Heart right ventricle (tissue), 16 donors: ENCODE measurements around the gene NECTIN1. TPM values are rescaled to one million over a fixed set of nuclear protein-coding genes. Genes with fewer than 3 reads are reported as not detected.

Experiments
- ATAC-seq, 8 donors: fragments of 200-7000 bp; cut with Tn5 transposase; one replicate each; pipeline ENCODE4 v1.9.1; 2020; ENCODE audit warnings: mild to moderate bottlenecking in 8 of 8, moderate library complexity in 8 of 8, moderate number of reproducible peaks in 1 of 8
- DNase-seq, 2 donors: peaks; one replicate each; pipeline ENCODE4 v3.0.0-alpha.2; 2020
- H3K27ac ChIP-seq, 10 donors: fragments of 200-600 bp; sonication (generic) in 2 of 10; one replicate each; pipeline versions ENCODE4 v1.5.0 to v1.8.0; 2020 to 2022; ENCODE audit warnings: mild to moderate bottlenecking in 3 of 10
- H3K27me3 ChIP-seq, 7 donors: fragments of 200-600 bp; one replicate each; pipeline ENCODE4 v1.8.0; 2021 to 2022; ENCODE audit warnings: mild to moderate bottlenecking in 2 of 7
- H3K36me3 ChIP-seq, 9 donors: fragments of 200-600 bp; sonication (generic) in 1 of 9; one replicate each; pipeline versions ENCODE4 v1.5.0 to v1.8.0; 2020 to 2022; ENCODE audit warnings: mild to moderate bottlenecking in 2 of 9
- H3K4me1 ChIP-seq, 9 donors: fragments of 200-600 bp; sonication (generic) in 1 of 9; one replicate each; pipeline versions ENCODE4 v1.5.0 to v1.8.0; 2020 to 2022; ENCODE audit warnings: mild to moderate bottlenecking in 4 of 9
- H3K4me3 ChIP-seq, 10 donors: fragments of 200-600 bp; sonication (generic) in 2 of 10; one replicate each; pipeline versions ENCODE4 v1.5.0 to v1.8.0; 2020 to 2022; ENCODE audit warnings: mild to moderate bottlenecking in 7 of 10, moderate library complexity in 2 of 10
- H3K9me3 ChIP-seq, 11 donors: fragments of 200-600 bp in 10 of 11; sonication (generic) in 2 of 11; one replicate each; pipeline versions ENCODE4 v1.5.0 to v1.8.0; 2013 to 2022; ENCODE audit warnings: mild to moderate bottlenecking in 2 of 11, control low read depth in 1 of 11, moderate library complexity in 1 of 11
- WGBS, 2 donors: extraction: QIAGEN DNeasy Blood & Tissue Kit; methylation state at CpG; one replicate each; pipeline ENCODE4 v1.1.7; 2013; ENCODE audit warnings: inconsistent platforms in 1 of 2; 5-methylcytosine and 5-hydroxymethylcytosine counted together
- intact Hi-C, 10 donors: fragments of 100-400 bp; cut with DNase I; formaldehyde crosslinking; loops; one replicate each; pipeline versions ENCODE4 v1.11.1 to v1.14.2; 2022
- polyA plus RNA-seq, 2 donors: library from polyadenylated mRNA; stranded (reverse); fragments of 200-250 nt; gene quantifications; one replicate each; pipeline ENCODE4 v1.2.3, GENCODE V29; 2013
- total RNA-seq, 10 donors: library from RNA; stranded (reverse); fragmentation: NEBNext Ultra II Directional in 3 of 10; extraction: Animal tissue kit (Norgen Biotek cat#: 25700) in 3 of 10; gene quantifications; one replicate each; pipeline versions ENCODE4 v1.2.1 to v1.2.4, GENCODE V29; 2021 to 2023
- TF ChIP-seq, protein P1 (sequence below), 9 donors: fragments of 200-600 bp; sonication (generic) in 2 of 9; IDR thresholded peaks; one replicate each; pipeline versions ENCODE4 v1.5.0 to v1.8.0; 2021 to 2022; ENCODE audit warnings: antibody characterized with exemption in 9 of 9, mild to moderate bottlenecking in 5 of 9, moderate library complexity in 1 of 9
- donor health status: Arrhythmogenic right ventricular cardiomyopathy.
- donor health status: ischemic (EF 13 %, LVEDD 7.1; RV severe dilation, severe dysfunction).
- donor health status: healthy with polysubstance abuse.
- donor health status: DM: no; HTN: yes; CAD: no.
- donor health status: DM: no; HTN: no; CAD: no.
- donor health status: ischemic (EF 25% LVEDD 6.9; RV normal size, moderate dysfunction).
- donor health status: ischemic (EF 25% LVEDD 5.7; RV mildly dilated, moderate dysfunction).
- donor health status: healthy.
- donor health status: DM: yes; HTN: yes; CAD: no.
- donor health status: Ischemic cardiomyopathy.
- donor health status: ischemic (EF 35%, LVEDD 5.7; RV mildly dilated, moderate dysfunction).
- donor health status: nonischemic (EF 11% LVEDD 7.7; RV severe dilation, severe dysfunction).
- donor health status: DM: yes; HTN: yes; CAD: no.
- donor health status: PGD.
- donor health status: ischemic (EF 29% LVEDD 5.4; RV normal size, mild dysfunction).
- donor health status: nonischemic (EF 23%, LVEDD 6.1; RV moderate dilation, normal function).

NECTIN1 gene
- total and polyA plus RNA-seq, 12 donors, result 4.0 to 22.8 (median 10.4) TPM

DNA sequence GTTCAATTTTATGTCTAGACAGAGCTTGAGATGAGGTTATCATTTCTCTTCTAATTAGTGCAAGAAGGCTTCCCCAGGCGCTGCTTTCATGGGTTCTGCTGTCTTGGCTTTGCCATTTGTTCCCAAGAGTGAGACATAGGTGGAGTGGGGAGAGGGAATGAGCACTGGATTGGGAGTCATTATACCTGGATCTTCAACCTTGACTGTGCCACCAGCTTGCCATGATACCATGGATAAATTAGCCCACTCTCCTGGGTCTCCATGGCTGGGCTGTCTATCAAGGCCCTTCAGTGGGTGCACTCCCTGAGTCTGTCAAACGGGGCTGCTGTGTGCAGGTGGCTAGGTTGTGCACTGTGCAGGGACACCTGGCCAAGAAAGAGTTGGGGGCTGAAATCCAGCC lies 15.6 kb upstream of the NECTIN1 start:
- ATAC-seq (no peak), DNase-seq (no peak)
- intact Hi-C loops, result loop anchor here in 1 of 10 donors (10.0 kb wide), 1 partner anchor 260 kb away; no protein-coding TSS in a partner anchor
- no peaks in the 10 kb centered on the region for H3K36me3 ChIP-seq
- 87 to 94% methylated on average over 2 of the region's 2 CpGs for WGBS, 2 donors
- TF ChIP-seq, protein P1, sequence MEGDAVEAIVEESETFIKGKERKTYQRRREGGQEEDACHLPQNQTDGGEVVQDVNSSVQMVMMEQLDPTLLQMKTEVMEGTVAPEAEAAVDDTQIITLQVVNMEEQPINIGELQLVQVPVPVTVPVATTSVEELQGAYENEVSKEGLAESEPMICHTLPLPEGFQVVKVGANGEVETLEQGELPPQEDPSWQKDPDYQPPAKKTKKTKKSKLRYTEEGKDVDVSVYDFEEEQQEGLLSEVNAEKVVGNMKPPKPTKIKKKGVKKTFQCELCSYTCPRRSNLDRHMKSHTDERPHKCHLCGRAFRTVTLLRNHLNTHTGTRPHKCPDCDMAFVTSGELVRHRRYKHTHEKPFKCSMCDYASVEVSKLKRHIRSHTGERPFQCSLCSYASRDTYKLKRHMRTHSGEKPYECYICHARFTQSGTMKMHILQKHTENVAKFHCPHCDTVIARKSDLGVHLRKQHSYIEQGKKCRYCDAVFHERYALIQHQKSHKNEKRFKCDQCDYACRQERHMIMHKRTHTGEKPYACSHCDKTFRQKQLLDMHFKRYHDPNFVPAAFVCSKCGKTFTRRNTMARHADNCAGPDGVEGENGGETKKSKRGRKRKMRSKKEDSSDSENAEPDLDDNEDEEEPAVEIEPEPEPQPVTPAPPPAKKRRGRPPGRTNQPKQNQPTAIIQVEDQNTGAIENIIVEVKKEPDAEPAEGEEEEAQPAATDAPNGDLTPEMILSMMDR (IDR thresholded peaks at IDR 0.05), result no peak
- H3K4me1 ChIP-seq, result peaks cover 0 to 15% (median 7%) of the 10 kb centered on the region in 9 donors
- no peak overlapping the region for H3K27ac ChIP-seq
- H3K4me3 ChIP-seq, result no peak overlapping the region
- peaks cover 0 to 42% (median 29%) of the 10 kb centered on the region in 7 donors for H3K27me3 ChIP-seq
- no peaks in the 10 kb centered on the region for H3K9me3 ChIP-seq

DNA sequence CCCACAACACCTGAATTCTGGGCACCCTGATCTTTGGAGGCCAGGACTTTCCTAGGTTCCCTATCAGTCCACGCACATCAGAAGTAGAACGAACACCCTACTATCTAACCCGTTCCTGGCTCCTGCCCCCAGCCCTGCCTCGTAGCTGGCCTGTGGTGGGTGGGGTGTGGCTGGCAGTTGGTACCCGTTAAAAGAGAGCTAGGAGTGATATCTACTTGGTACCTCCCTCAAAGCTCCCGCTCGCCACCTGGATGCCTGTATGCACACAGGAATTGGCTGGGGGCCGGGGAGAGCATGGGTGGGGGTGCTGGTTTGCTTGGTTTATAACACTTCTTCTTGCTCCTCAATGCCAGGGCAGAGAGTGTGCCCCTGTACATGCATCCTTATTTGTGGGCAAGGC lies 14.0 kb upstream of the NECTIN1 start:
- no peaks in the 10 kb centered on the region for H3K36me3 ChIP-seq
- H3K4me3 ChIP-seq, result peak overlapping the region in 1 of 10 donors; percentile 37
- intact Hi-C loops, result loop anchor here in 1 of 10 donors (10.0 kb wide), 1 partner anchor 258 kb away; no protein-coding TSS in a partner anchor
- no peak overlapping the region for H3K27ac ChIP-seq
- H3K27me3 ChIP-seq, result peaks cover 0 to 47% (median 32%) of the 10 kb centered on the region in 7 donors
- 63 to 71% methylated on average over 8 of the region's 8 CpGs for WGBS, 2 donors
- peaks cover 0 to 15% (median 7%) of the 10 kb centered on the region in 9 donors for H3K4me1 ChIP-seq
- DNase-seq (no peak), ATAC-seq (no peak)
- H3K9me3 ChIP-seq, result no peaks in the 10 kb centered on the region
- TF ChIP-seq, protein P1 (IDR thresholded peaks at IDR 0.05), result no peak

DNA sequence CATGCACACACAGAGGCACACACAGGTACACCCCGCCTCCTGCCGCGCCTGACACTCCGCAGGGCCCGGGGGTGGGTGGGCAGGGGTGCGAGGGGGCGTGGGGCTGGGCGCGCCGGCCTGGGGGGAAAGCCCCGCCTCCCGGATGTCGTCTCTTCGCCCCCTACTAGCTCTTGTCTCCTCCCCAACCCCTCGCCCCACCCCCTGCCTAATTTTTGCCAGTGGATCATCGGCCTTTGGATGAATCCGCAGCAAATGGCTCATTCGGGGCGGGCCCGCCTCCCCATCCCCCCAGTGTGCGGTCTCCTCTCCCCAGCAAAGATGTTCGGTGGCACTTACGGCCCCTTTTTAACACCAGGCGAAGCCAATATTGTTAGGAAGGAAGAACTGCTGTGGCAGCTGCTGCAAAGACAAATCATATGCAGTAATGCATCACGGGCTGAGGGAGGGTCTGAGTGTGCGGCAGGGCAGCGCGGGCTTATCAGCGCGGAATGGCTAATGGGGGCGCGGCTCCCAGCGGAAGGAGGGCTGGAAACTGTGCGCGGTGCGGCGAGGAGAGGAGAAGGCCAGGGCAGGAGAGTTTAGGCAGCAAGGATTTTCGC lies 13.4 kb upstream of the NECTIN1 start:
- DNase-seq, result no peak
- H3K4me3 ChIP-seq, result peak overlapping the region in 7 of 10 donors; percentile 3 to 38 (median 15)
- TF ChIP-seq, protein P1 (IDR thresholded peaks at IDR 0.05), result no peak
- no peaks in the 10 kb centered on the region for H3K9me3 ChIP-seq
- ATAC-seq, result peak in 5 of 8 donors; percentile 16 to 44 (median 25)
- H3K27me3 ChIP-seq, result peaks cover 0 to 54% (median 32%) of the 10 kb centered on the region in 7 donors
- no peak overlapping the region for H3K27ac ChIP-seq
- H3K36me3 ChIP-seq, result no peaks in the 10 kb centered on the region
- intact Hi-C loops, result loop anchor here in 1 of 10 donors (10.0 kb wide), 1 partner anchor 258 kb away; no protein-coding TSS in a partner anchor
- peaks cover 0 to 15% (median 7%) of the 10 kb centered on the region in 9 donors for H3K4me1 ChIP-seq
- 3 to 9% methylated on average over 37 to 38 of the region's 38 CpGs for WGBS, 2 donors

DNA sequence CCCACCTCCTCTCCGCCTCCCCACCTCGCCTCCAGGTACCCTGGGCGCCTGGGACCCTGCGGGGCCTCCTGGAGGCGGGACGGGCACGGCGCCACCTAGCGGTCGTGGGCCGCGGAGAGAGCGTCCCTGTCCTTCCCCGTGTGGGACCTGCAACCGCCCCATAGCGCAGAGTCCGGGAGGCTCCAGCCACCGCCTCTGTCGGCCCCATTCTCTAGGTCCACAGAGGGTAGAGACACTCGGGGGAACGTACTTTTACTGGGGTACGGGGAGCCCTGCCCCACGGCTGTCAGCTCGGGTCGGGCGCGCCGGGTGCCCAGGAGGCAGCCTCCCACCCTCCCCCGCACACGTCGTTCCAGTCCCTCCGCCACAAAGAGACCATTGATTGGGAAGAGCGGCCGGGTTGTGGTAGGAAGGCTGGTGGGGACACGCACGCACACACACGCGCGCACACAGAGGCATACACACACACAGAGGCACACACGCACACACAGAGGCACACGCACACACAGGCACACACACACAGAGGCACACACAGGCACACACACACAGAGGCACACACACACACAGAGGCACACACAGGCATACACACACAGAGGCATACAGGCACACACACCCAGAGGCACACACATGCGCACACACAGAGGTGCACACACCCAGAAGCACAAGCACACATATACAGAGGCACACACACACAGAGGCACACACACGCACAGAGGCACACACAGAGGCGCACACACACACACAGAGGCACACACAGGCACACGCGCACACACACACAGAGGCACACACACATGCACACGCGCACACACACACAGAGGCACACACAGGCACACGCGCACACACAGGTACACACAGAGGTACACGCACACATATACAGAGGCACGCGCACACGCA lies 12.6 kb upstream of the NECTIN1 start:
- no peak overlapping the region for H3K27ac ChIP-seq
- peak overlapping the region in 6 of 10 donors; percentile 10 to 33 (median 30) for H3K4me3 ChIP-seq
- ATAC-seq (peak; percentile 70 to 89 (median 81)), DNase-seq (peak; percentile 45 to 73)
- H3K4me1 ChIP-seq, result peaks cover 0 to 15% (median 7%) of the 10 kb centered on the region in 9 donors
- intact Hi-C loops, result loop anchor here in 1 of 10 donors (10.0 kb wide), 1 partner anchor 257 kb away; no protein-coding TSS in a partner anchor
- H3K36me3 ChIP-seq, result no peaks in the 10 kb centered on the region
- TF ChIP-seq, protein P1 (IDR thresholded peaks at IDR 0.05), result peak; percentile 61 to 90 (median 84)
- H3K27me3 ChIP-seq, result peaks cover 0 to 51% (median 31%) of the 10 kb centered on the region in 7 donors
- no peaks in the 10 kb centered on the region for H3K9me3 ChIP-seq
- 14 to 18% methylated on average over 54 of the region's 54 CpGs for WGBS, 2 donors
